SJCRH30 (cell line): ENCODE results near the gene ELP2. TPM values are rescaled to one million over a fixed set of nuclear protein-coding genes. Genes with fewer than 3 reads are reported as not detected.
"Not testable (repeated sequence)": the region's sequence is repeated elsewhere in the genome, so short reads cannot be mapped to it uniquely, and the experiment has no call there.

Experiments used
- DNase-seq, 2 experiments: peaks; one replicate each; pipeline ENCODE4 v3.0.0-alpha.2; 2015 to 2020
- H3K27ac ChIP-seq: fragments of 250-450 bp; sonication (Bioruptor Pico); 2 replicates; pipeline ENCODE4 v1.5.1; 2020; ENCODE audit warnings: mild to moderate bottlenecking, moderate library complexity
- H3K27me3 ChIP-seq: fragments of 250-450 bp; sonication (Bioruptor Pico); 2 replicates; pipeline ENCODE4 v1.5.1; 2020; ENCODE audit warnings: mild to moderate bottlenecking, moderate library complexity
- H3K36me3 ChIP-seq: fragments of 250-450 bp; sonication (Bioruptor Pico); 2 replicates; pipeline ENCODE4 v1.5.1; 2020; ENCODE audit warnings: mild to moderate bottlenecking, moderate library complexity
- H3K4me1 ChIP-seq: fragments of 250-450 bp; sonication (Bioruptor Pico); 2 replicates; pipeline ENCODE4 v1.5.1; 2020; ENCODE audit warnings: mild to moderate bottlenecking, moderate library complexity
- H3K4me3 ChIP-seq: fragments of 250-450 bp; sonication (Bioruptor Pico); 2 replicates; pipeline ENCODE4 v1.5.1; 2020; ENCODE audit warnings: mild to moderate bottlenecking, moderate library complexity
- H3K9me3 ChIP-seq: fragments of 250-450 bp; sonication (Bioruptor Pico); replicated peaks from 2 replicates; pipeline ENCODE4 v1.5.1; 2020; ENCODE audit warnings: mild to moderate bottlenecking, moderate library complexity
- total RNA-seq: library from RNA; depleted of rRNA; stranded (reverse); fragments of >200 nt; shearing (Covaris generic); gene quantifications from 2 replicates; pipeline ENCODE4 v1.2.3, GENCODE V29; 2014

ELP2 gene
- total RNA-seq, 1 experiment from 2014 or later, result 72.2 TPM

GRCh38 chr18:36199691-36200295 is 70.1 kb downstream of the ELP2 start:
- Histone ChIP-seq H3K27ac (no peak overlapping the region), H3K4me1 (no peaks in the 10 kb centered on the region), H3K36me3 (no peaks in the 10 kb centered on the region), H3K27me3 (no peaks in the 10 kb centered on the region), H3K9me3 (no peaks in the 10 kb centered on the region), H3K4me3 (no peak overlapping the region)
- DNase-seq, result no peak

GRCh38 chr18:36200354-36200771 is 70.7 kb downstream of the ELP2 start:
- H3K27me3 ChIP-seq, result no peaks in the 10 kb centered on the region
- no peaks in the 10 kb centered on the region for H3K4me1 ChIP-seq
- no peaks in the 10 kb centered on the region for H3K36me3 ChIP-seq
- no peak overlapping the region for H3K4me3 ChIP-seq
- DNase-seq, result no peak
- no peak overlapping the region for H3K27ac ChIP-seq
- H3K9me3 ChIP-seq, result no peaks in the 10 kb centered on the region

- H3K27ac ChIP-seq, result no peak overlapping the region
- no peaks in the 10 kb centered on the region for H3K4me1 ChIP-seq
- no peaks in the 10 kb centered on the region for H3K27me3 ChIP-seq
- no peaks in the 10 kb centered on the region for H3K9me3 ChIP-seq
- no peak for DNase-seq
- H3K4me3 ChIP-seq, result no peak overlapping the region
- H3K36me3 ChIP-seq, result no peaks in the 10 kb centered on the region
These were observed 72.1 kb downstream of the ELP2 start for GRCh38 chr18:36201765-36202164.

GRCh38 chr18:36203360-36203895 is 73.7 kb downstream of the ELP2 start:
- no peaks in the 10 kb centered on the region for H3K9me3 ChIP-seq
- no peaks in the 10 kb centered on the region for H3K36me3 ChIP-seq
- no peaks in the 10 kb centered on the region for H3K27me3 ChIP-seq
- H3K27ac ChIP-seq, result no peak overlapping the region
- DNase-seq, result no peak
- no peaks in the 10 kb centered on the region for H3K4me1 ChIP-seq
- H3K4me3 ChIP-seq, result no peak overlapping the region

GRCh38 chr18:36205166-36205565 is 75.5 kb downstream of the ELP2 start:
- no peak for DNase-seq
- Histone ChIP-seq H3K27me3 (no peaks in the 10 kb centered on the region), H3K36me3 (no peaks in the 10 kb centered on the region), H3K9me3 (no peaks in the 10 kb centered on the region), H3K4me3 (no peak overlapping the region), H3K4me1 (no peaks in the 10 kb centered on the region), H3K27ac (no peak overlapping the region)

GRCh38 chr18:36207303-36207702 is 77.6 kb downstream of the ELP2 start:
- no peak for DNase-seq
- H3K36me3 ChIP-seq, result no peaks in the 10 kb centered on the region

GRCh38 chr18:36207969-36208368 is 78.3 kb downstream of the ELP2 start:
- not testable (repeated sequence) for H3K27ac ChIP-seq, H3K4me3 ChIP-seq, H3K36me3 ChIP-seq, H3K27me3 ChIP-seq, H3K9me3 ChIP-seq, DNase-seq, H3K4me1 ChIP-seq

More at GRCh38 chr18:36207303-36207702, 77.6 kb downstream of the ELP2 start:
- Histone ChIP-seq H3K4me3 (no peak overlapping the region), H3K9me3 (no peaks in the 10 kb centered on the region), H3K27ac (no peak overlapping the region), H3K27me3 (no peaks in the 10 kb centered on the region), H3K4me1 (no peaks in the 10 kb centered on the region)

- Histone ChIP-seq H3K9me3 (no peaks in the 10 kb centered on the region), H3K27me3 (no peaks in the 10 kb centered on the region), H3K4me3 (no peak overlapping the region), H3K36me3 (no peaks in the 10 kb centered on the region), H3K4me1 (no peaks in the 10 kb centered on the region), H3K27ac (no peak overlapping the region)
- DNase-seq, result no peak
These were observed 81.9 kb downstream of the ELP2 start for GRCh38 chr18:36211612-36212065.

- Histone ChIP-seq H3K4me3 (no peak overlapping the region), H3K36me3 (no peaks in the 10 kb centered on the region), H3K27me3 (no peaks in the 10 kb centered on the region), H3K9me3 (no peaks in the 10 kb centered on the region), H3K4me1 (no peaks in the 10 kb centered on the region), H3K27ac (no peak overlapping the region)
- DNase-seq, result no peak
These were observed 82.8 kb downstream of the ELP2 start for GRCh38 chr18:36212301-36213171.

- DNase-seq, result no peak
- Histone ChIP-seq H3K36me3 (no peaks in the 10 kb centered on the region), H3K4me1 (no peaks in the 10 kb centered on the region), H3K9me3 (no peaks in the 10 kb centered on the region), H3K27ac (no peak overlapping the region), H3K4me3 (no peak overlapping the region), H3K27me3 (no peaks in the 10 kb centered on the region)
These were observed 85.1 kb downstream of the ELP2 start for GRCh38 chr18:36214811-36215210.

GRCh38 chr18:36215577-36215976 is 85.9 kb downstream of the ELP2 start:
- H3K9me3 ChIP-seq, result no peaks in the 10 kb centered on the region
- H3K4me1 ChIP-seq, result no peaks in the 10 kb centered on the region
- no peaks in the 10 kb centered on the region for H3K36me3 ChIP-seq
- no peaks in the 10 kb centered on the region for H3K27me3 ChIP-seq
- no peak overlapping the region for H3K4me3 ChIP-seq
- H3K27ac ChIP-seq, result no peak overlapping the region
- no peak for DNase-seq

GRCh38 chr18:36217348-36217747 is 87.6 kb downstream of the ELP2 start:
- Histone ChIP-seq H3K27ac (no peak overlapping the region), H3K36me3 (no peaks in the 10 kb centered on the region), H3K4me1 (no peaks in the 10 kb centered on the region), H3K4me3 (no peak overlapping the region), H3K9me3 (no peaks in the 10 kb centered on the region), H3K27me3 (no peaks in the 10 kb centered on the region)
- DNase-seq, result no peak

- Histone ChIP-seq H3K4me3 (no peak overlapping the region), H3K9me3 (no peaks in the 10 kb centered on the region)
These were observed 99.5 kb downstream of the ELP2 start for GRCh38 chr18:36229188-36229587.

More at GRCh38 chr18:36229188-36229587, 99.5 kb downstream of the ELP2 start:
- DNase-seq, result no peak
- H3K27ac ChIP-seq, result no peak overlapping the region
- no peaks in the 10 kb centered on the region for H3K27me3 ChIP-seq
- H3K36me3 ChIP-seq, result no peaks in the 10 kb centered on the region
- no peaks in the 10 kb centered on the region for H3K4me1 ChIP-seq
